ENCODE results near the gene TMEM201. TPM values are rescaled to one million over a fixed set of nuclear protein-coding genes. Genes with fewer than 3 reads are reported as not detected.

TMEM201 gene
- total and polyA plus RNA-seq, 9 donors: 1.6 to 20.8 (median 15.6) TPM

GRCh38 chr1:9649769-9650168 lies 61.1 kb downstream of the TMEM201 start:
- Histone ChIP-seq H3K4me1 (ENCODE audit: insufficient read depth) (no peaks in the 10 kb centered on the region), H3K9me3 (no peaks in the 10 kb centered on the region), H3K36me3 (no peaks in the 10 kb centered on the region), H3K27me3 (no peaks in the 10 kb centered on the region), H3K4me3 (no peak overlapping the region), H3K27ac (no peak overlapping the region)
- TF ChIP-seq EP300 (IDR thresholded peaks at IDR 0.05): no peak
- no peak for TF ChIP-seq POLR2A (IDR thresholded peaks at IDR 0.05)
- no peak for TF ChIP-seq CTCF (IDR thresholded peaks at IDR 0.05)
- 80 to 88% (median 84%) methylated on average over 3 of the region's 3 CpGs for WGBS, 3 donors
- DNase-seq: no peak
- intact Hi-C loops (cut with DNase I): no loop called here

- H3K27ac ChIP-seq: no peak overlapping the region
- H3K9me3 ChIP-seq: no peaks in the 10 kb centered on the region
- DNase-seq: no peak
- WGBS, 3 donors: 23 to 28% (median 26%) methylated on average over 10 of the region's 10 CpGs
- H3K36me3 ChIP-seq: no peaks in the 10 kb centered on the region
- H3K27me3 ChIP-seq: no peaks in the 10 kb centered on the region
- intact Hi-C loops (cut with DNase I): no loop called here
- no peak overlapping the region for H3K4me3 ChIP-seq
- TF ChIP-seq CTCF (IDR thresholded peaks at IDR 0.05): no peak
- no peaks in the 10 kb centered on the region for H3K4me1 ChIP-seq (ENCODE audit: insufficient read depth)
Observed at GRCh38 chr1:9651220-9651564, 62.5 kb downstream of the TMEM201 start.

- peak in 1 of 5 donors; percentile 42 for DNase-seq
- H3K4me3 ChIP-seq: peak within 1 kb of the TSS; percentile 22
- no peaks in the 10 kb centered on the region for H3K36me3 ChIP-seq
- H3K27ac ChIP-seq: no peak within 1 kb of the TSS
- H3K27me3 ChIP-seq: no peaks in the 10 kb centered on the region
- WGBS, 3 donors: 0 to 1% (median 1%) methylated on average over 40 to 94 of the region's 94 CpGs
- intact Hi-C loops (cut with DNase I): no loop called here
- TF ChIP-seq CTCF (IDR thresholded peaks at IDR 0.05) (no peak), POLR2A (IDR thresholded peaks at IDR 0.05) (no peak), EP300 (IDR thresholded peaks at IDR 0.05) (no peak)
- no peaks in the 10 kb centered on the region for H3K4me1 ChIP-seq (ENCODE audit: insufficient read depth)
- H3K9me3 ChIP-seq: no peaks in the 10 kb centered on the region
Observed at GRCh38 chr1:9651565-9652378, 63.1 kb downstream of the TMEM201 start, which contains the start of gene PIK3CD. Gene PIK3CD, plus strand, starts transcription at chr1:9651731. Its CDS starts 58,725 bp downstream, at chr1:9710456.

GRCh38 chr1:9652379-9653209 lies 63.9 kb downstream of the TMEM201 start:
- Histone ChIP-seq H3K4me1 (ENCODE audit: insufficient read depth) (no peaks in the 10 kb centered on the region), H3K27ac (no peak overlapping the region), H3K4me3 (peak overlapping the region; percentile 22), H3K36me3 (no peaks in the 10 kb centered on the region), H3K9me3 (no peaks in the 10 kb centered on the region), H3K27me3 (no peaks in the 10 kb centered on the region)
- WGBS, 3 donors: 7 to 9% (median 7%) methylated on average over 54 to 55 of the region's 55 CpGs
- no peak for DNase-seq
- intact Hi-C loops (cut with DNase I): no loop called here
- TF ChIP-seq POLR2A (IDR thresholded peaks at IDR 0.05): no peak
- no peak for TF ChIP-seq CTCF (IDR thresholded peaks at IDR 0.05)
- no peak for TF ChIP-seq EP300 (IDR thresholded peaks at IDR 0.05)

Measured in ovary (tissue), 9 donors.